HepG2 (cell line): ENCODE data around the gene MAPK4. TPM values are rescaled to one million over a fixed set of nuclear protein-coding genes. Genes with fewer than 3 reads are reported as not detected.

Experiments used
- ADNP ChIP-seq: sonication (generic); formaldehyde crosslinking; IDR thresholded peaks from 2 replicates; pipeline ENCODE4 v1.4.0; 2020; ENCODE audit warnings: missing genetic modification reagents
- EP300 ChIP-seq, 3 experiments: sonication (generic) in 1 of 3; formaldehyde crosslinking in 1 of 3; IDR thresholded peaks; 2 replicates each; pipeline versions ENCODE4 v1.5.1 to v1.6.1; 2011 to 2020; ENCODE audit warnings: low read depth in 2 of 3, low read length in 2 of 3, borderline replicate concordance in 1 of 3, improper control_type of control experiment in 1 of 3, mild to moderate bottlenecking in 1 of 3, missing genetic modification reagents in 1 of 3, moderate library complexity in 1 of 3
- EZH2 ChIP-seq: conservative IDR thresholded peaks from 2 replicates; pipeline ENCODE4 v1.6.1; 2012; ENCODE audit warnings: mild to moderate bottlenecking, low read depth, low read length, moderate library complexity
- FOSL1 ChIP-seq: sonication (generic); formaldehyde crosslinking; IDR thresholded peaks from 2 replicates; pipeline ENCODE4 v1.9.0; 2021; ENCODE audit warnings: missing genetic modification reagents, borderline replicate concordance
- GLMP ChIP-seq: sonication (generic); formaldehyde crosslinking; IDR thresholded peaks from 2 replicates; pipeline ENCODE4 v1.9.0; 2021; ENCODE audit warnings: missing genetic modification reagents, mild to moderate bottlenecking, borderline replicate concordance
- HNRNPH1 ChIP-seq: fragments of 200-400 bp; formaldehyde crosslinking; optimal IDR thresholded peaks from 2 replicates; pipeline ENCODE3; 2017; ENCODE audit warnings: mild to moderate bottlenecking, low read depth, low read length
- KDM1A ChIP-seq: IDR thresholded peaks from 2 replicates; pipeline ENCODE4 v1.6.1; 2016; ENCODE audit warnings: missing compliant biosample characterization
- KLF12 ChIP-seq: sonication (generic); formaldehyde crosslinking; IDR thresholded peaks from 2 replicates; pipeline ENCODE4 v1.4.0; 2020; ENCODE audit warnings: missing genetic modification reagents, borderline replicate concordance
- MED1 ChIP-seq: sonication (generic); formaldehyde crosslinking; IDR thresholded peaks from 2 replicates; pipeline ENCODE4 v1.4.0; 2020; ENCODE audit warnings: missing genetic modification reagents
- NFYB ChIP-seq: sonication (generic); formaldehyde crosslinking; IDR thresholded peaks from 2 replicates; pipeline ENCODE4 v1.4.0; 2020; ENCODE audit warnings: missing genetic modification reagents
- SP1 ChIP-seq, 2 experiments: fragments of 450-650 bp in 1 of 2; sonication (generic) in 1 of 2; formaldehyde crosslinking in 1 of 2; IDR thresholded peaks; 2 replicates each; pipeline versions ENCODE4 v1.4.0 to v1.6.1; 2016 to 2020; ENCODE audit warnings: missing genetic modification reagents in 1 of 2
- SP140L ChIP-seq: sonication (generic); formaldehyde crosslinking; IDR thresholded peaks from 2 replicates; pipeline ENCODE4 v1.4.0; 2020; ENCODE audit warnings: missing genetic modification reagents, borderline replicate concordance
- TGIF2 ChIP-seq: IDR thresholded peaks from 2 replicates; pipeline ENCODE4 v1.6.1; 2016; ENCODE audit warnings: control low read depth, missing compliant biosample characterization
- THAP9 ChIP-seq: sonication (generic); formaldehyde crosslinking; IDR thresholded peaks from 2 replicates; pipeline ENCODE4; 2020; ENCODE audit warnings: missing genetic modification reagents, mild to moderate bottlenecking, borderline replicate concordance
- ZFP62 ChIP-seq: sonication (generic); formaldehyde crosslinking; IDR thresholded peaks from 2 replicates; pipeline ENCODE4 v1.4.0; 2020; ENCODE audit warnings: missing genetic modification reagents
- ZNF12 ChIP-seq: sonication (generic); formaldehyde crosslinking; IDR thresholded peaks from 2 replicates; pipeline ENCODE4 v1.5.0; 2020; ENCODE audit warnings: missing genetic modification reagents
- ZNF142 ChIP-seq: sonication (generic); formaldehyde crosslinking; IDR thresholded peaks from 2 replicates; pipeline ENCODE4 v1.4.0; 2020; ENCODE audit warnings: missing genetic modification reagents
- ZNF232 ChIP-seq: sonication (generic); formaldehyde crosslinking; IDR thresholded peaks from 2 replicates; pipeline ENCODE4 v1.4.0; 2020; ENCODE audit warnings: missing genetic modification reagents, borderline replicate concordance
- ZNF274 ChIP-seq: sonication (generic); formaldehyde crosslinking; IDR thresholded peaks from 2 replicates; pipeline ENCODE4 v1.5.1; 2020; ENCODE audit warnings: mild to moderate bottlenecking, missing genetic modification reagents
- ZNF33A ChIP-seq: sonication (generic); formaldehyde crosslinking; IDR thresholded peaks from 2 replicates; pipeline ENCODE4 v1.5.1; 2020; ENCODE audit warnings: missing genetic modification reagents, mild to moderate bottlenecking, moderate library complexity, borderline replicate concordance
- ZNF44 ChIP-seq: sonication (generic); formaldehyde crosslinking; IDR thresholded peaks from 2 replicates; pipeline ENCODE4 v1.5.1; 2020; ENCODE audit warnings: mild to moderate bottlenecking, missing genetic modification reagents
- ZNF678 ChIP-seq: sonication (generic); formaldehyde crosslinking; IDR thresholded peaks from 2 replicates; pipeline ENCODE4 v1.4.0; 2020; ENCODE audit warnings: mild to moderate bottlenecking, missing genetic modification reagents
- polyA plus RNA-seq, 8 experiments: library from polyadenylated mRNA; depleted of rRNA in 3 of 8; stranded (reverse) in 7 of 8; unstranded in 1 of 8; fragments of >200 nt; fragmentation: Illumina TruSeq in 4 of 8; extraction: Trizol in 4 of 8; gene quantifications; 2 replicates each; pipeline versions ENCODE4 v1.2.1 to v1.2.3, GENCODE V29; 2011 to 2016; ENCODE audit warnings: low read depth in 4 of 8, missing spikeins in 1 of 8, mixed read lengths in 1 of 8; ENCODE audit not compliant: insufficient read depth in 1 of 8
- total RNA-seq, 5 experiments: library from RNA; depleted of rRNA; stranded (reverse); fragments of >200 nt; fragmentation: Illumina TruSeq; extraction: Trizol; gene quantifications; 2 replicates each; pipeline ENCODE4 v1.2.3, GENCODE V29; 2016; ENCODE audit warnings: low read depth in 1 of 5

Gene MAPK4
- total and polyA plus RNA-seq, 2 of the 13 experiments (the other 11 are each of a cell fraction or from before 2014, with no cell fraction given): not detected

- no peak for TF ChIP-seq SP1 (IDR thresholded peaks at IDR 0.05)
- TF ChIP-seq SP1 (CRISPR knock-in tag; IDR thresholded peaks at IDR 0.05): no peak
- no peak for TF ChIP-seq THAP9 (CRISPR knock-in tag)
- peak; percentile 38; the same call in 1 of the 2 replicates for TF ChIP-seq ZNF232 (CRISPR knock-in tag)
- peak; percentile 63; the same call in 1 of the 2 replicates for TF ChIP-seq MED1 (CRISPR knock-in tag)
- peak; percentile 53; the same call in 1 of the 2 replicates for TF ChIP-seq NFYB (CRISPR knock-in tag)
- no peak for TF ChIP-seq KLF12 (CRISPR knock-in tag)
- TF ChIP-seq TGIF2 (CRISPR knock-in tag): no peak
- no peak for TF ChIP-seq FOSL1 (CRISPR knock-in tag)
- no peak for TF ChIP-seq ZFP62 (CRISPR knock-in tag)
- TF ChIP-seq GLMP: no peak
- TF ChIP-seq ZNF12 (CRISPR knock-in tag): no peak
- no peak for TF ChIP-seq ZNF678 (CRISPR knock-in tag)
- TF ChIP-seq ZNF142 (CRISPR knock-in tag): no peak
- no peak for TF ChIP-seq KDM1A (CRISPR knock-in tag)
- no peak for TF ChIP-seq SP140L (CRISPR knock-in tag)
- TF ChIP-seq EZH2: no peak
- TF ChIP-seq ZNF274 (CRISPR knock-in tag): no peak
- no peak for TF ChIP-seq ZNF44
- TF ChIP-seq HNRNPH1: no peak
- TF ChIP-seq ZNF33A (CRISPR knock-in tag): no peak
- no peak for TF ChIP-seq ADNP
- TF ChIP-seq EP300 (IDR thresholded peaks at IDR 0.05; ENCODE audit: low read depth in 2 of 2, low read length in 2 of 2): peak in 1 of 2 experiments; percentile 76; a peak in 2 of 4 replicates
- TF ChIP-seq EP300 (CRISPR knock-in tag; IDR thresholded peaks at IDR 0.05; ENCODE audit: borderline replicate concordance): no peak
Measured at GRCh38 chr18:50737127-50737526, 177.2 kb downstream of the MAPK4 start (continued).
